WTC11 (cell line): ENCODE measurements around the gene B3GALNT2. TPM values are rescaled to one million over a fixed set of nuclear protein-coding genes. Genes with fewer than 3 reads are reported as not detected.

Experiments used
- ATAC-seq: fragments of 200-7000 bp; cut with Tn5 transposase; 2 replicates; pipeline ENCODE4 v1.10.0; 2021; ENCODE audit warnings: mild to moderate bottlenecking, moderate library complexity
- CTCF ChIA-PET: fragments of 300-600 bp; sonication (Branson Sonifier 250); formaldehyde crosslinking; loops from one replicate; lab custom pipeline; 2021; ENCODE audit warnings: antibody characterized with exemption; lab: Charles Lee
- POLR2A ChIA-PET: fragments of 350-600 bp; sonication (Branson Sonifier 250); formaldehyde crosslinking; loops from one replicate; lab custom pipeline; 2021; ENCODE audit warnings: antibody characterized with exemption; lab: Charles Lee
- DNase-seq: peaks from one replicate; pipeline ENCODE4 v3.0.0; 2021; ENCODE audit warnings: low spot score
- H3K27ac Mint-ChIP-seq: 2 replicates; pipeline ENCODE4 v1.8.0; 2021; ENCODE audit warnings: mixed read lengths
- H3K27me3 Mint-ChIP-seq: 2 replicates; pipeline ENCODE4 v1.8.0; 2021; ENCODE audit warnings: low read depth, mild to moderate bottlenecking, moderate library complexity, mixed read lengths
- H3K36me3 Mint-ChIP-seq: 2 replicates; pipeline ENCODE4 v1.8.0; 2021; ENCODE audit warnings: mixed read lengths
- H3K4me1 Mint-ChIP-seq: 2 replicates; pipeline ENCODE4 v1.8.0; 2022; ENCODE audit warnings: mixed read lengths
- H3K4me3 Mint-ChIP-seq: 2 replicates; pipeline ENCODE4 v1.8.0; 2021; ENCODE audit warnings: mild to moderate bottlenecking, moderate library complexity, mixed read lengths
- H3K9me3 Mint-ChIP-seq: 2 replicates; pipeline ENCODE4 v1.8.0; 2021; ENCODE audit warnings: mixed read lengths
- ATF1 ChIP-seq: sonication (generic); formaldehyde crosslinking; IDR thresholded peaks from 2 replicates; pipeline ENCODE4 v1.8.1; 2023; ENCODE audit warnings: mild to moderate bottlenecking, moderate library complexity, missing genetic modification reagents
- ATF3 ChIP-seq: sonication (generic); formaldehyde crosslinking; conservative IDR thresholded peaks from 2 replicates; pipeline ENCODE4 v1.8.1; 2022; ENCODE audit warnings: mild to moderate bottlenecking, missing genetic modification reagents
- CBFB ChIP-seq: sonication (generic); formaldehyde crosslinking; IDR thresholded peaks from 2 replicates; pipeline ENCODE4 v1.8.1; 2022; ENCODE audit warnings: mild to moderate bottlenecking, low read depth, missing genetic modification reagents
- E2F1 ChIP-seq: sonication (generic); formaldehyde crosslinking; IDR thresholded peaks from 2 replicates; pipeline ENCODE4 v1.8.0; 2022; ENCODE audit warnings: mild to moderate bottlenecking, missing genetic modification reagents
- EMX1 ChIP-seq: fragments of 250-450 bp; sonication (Bioruptor Pico); IDR thresholded peaks from 2 replicates; pipeline ENCODE4 v1.8.0; 2021; ENCODE audit warnings: mild to moderate bottlenecking
- ERG ChIP-seq: fragments of 250-450 bp; sonication (Bioruptor Pico); IDR thresholded peaks from 2 replicates; pipeline ENCODE4 v1.8.0; 2021; ENCODE audit warnings: mild to moderate bottlenecking
- FOXP1 ChIP-seq: sonication (generic); formaldehyde crosslinking; IDR thresholded peaks from 2 replicates; pipeline ENCODE4 v1.8.0; 2022; ENCODE audit warnings: missing genetic modification reagents, mild to moderate bottlenecking, moderate library complexity, borderline replicate concordance
- GABPB1 ChIP-seq: sonication (generic); formaldehyde crosslinking; IDR thresholded peaks from 2 replicates; pipeline ENCODE4 v1.8.1; 2023; ENCODE audit warnings: mild to moderate bottlenecking, missing genetic modification reagents
- GRHL2 ChIP-seq: fragments of 250-450 bp; sonication (Bioruptor Pico); IDR thresholded peaks from 2 replicates; pipeline ENCODE4 v1.8.0; 2022; ENCODE audit warnings: mild to moderate bottlenecking, moderate library complexity; ENCODE audit not compliant: insufficient replicate concordance, severe bottlenecking
- JAZF1 ChIP-seq: fragments of 250-450 bp; sonication (Bioruptor Pico); IDR thresholded peaks from 2 replicates; pipeline ENCODE4 v1.9.0; 2021; ENCODE audit warnings: moderate library complexity, mild to moderate bottlenecking, inconsistent platforms
- JUN ChIP-seq: sonication (generic); formaldehyde crosslinking; IDR thresholded peaks from 2 replicates; pipeline ENCODE4 v1.8.0; 2023; ENCODE audit warnings: mild to moderate bottlenecking, missing genetic modification reagents
- MXD4 ChIP-seq: fragments of 250-450 bp; sonication (Bioruptor Pico); IDR thresholded peaks from 2 replicates; pipeline ENCODE4 v1.8.0; 2021; ENCODE audit warnings: mild to moderate bottlenecking, moderate library complexity, borderline replicate concordance
- RELA ChIP-seq: sonication (generic); formaldehyde crosslinking; IDR thresholded peaks from 2 replicates; pipeline ENCODE4 v1.8.1; 2022; ENCODE audit warnings: missing genetic modification reagents, mild to moderate bottlenecking, borderline replicate concordance
- TEAD4 ChIP-seq: sonication (generic); formaldehyde crosslinking; IDR thresholded peaks from 2 replicates; pipeline ENCODE4 v1.8.0; 2022; ENCODE audit warnings: mild to moderate bottlenecking, missing genetic modification reagents
- ZNF219 ChIP-seq: sonication (generic); formaldehyde crosslinking; IDR thresholded peaks from 2 replicates; pipeline ENCODE4 v1.8.0; 2023; ENCODE audit warnings: missing genetic modification reagents, mild to moderate bottlenecking, borderline replicate concordance
- ZNF263 ChIP-seq: sonication (generic); formaldehyde crosslinking; IDR thresholded peaks from 2 replicates; pipeline ENCODE4 v1.8.1; 2022; ENCODE audit warnings: low read depth, mild to moderate bottlenecking, moderate library complexity, missing genetic modification reagents
- ZNF317 ChIP-seq: sonication (generic); formaldehyde crosslinking; IDR thresholded peaks from 2 replicates; pipeline ENCODE4 v1.8.1; 2023; ENCODE audit warnings: low read depth, mild to moderate bottlenecking, moderate library complexity, missing genetic modification reagents, borderline replicate concordance
- ZNF396 ChIP-seq: fragments of 250-450 bp; sonication (Bioruptor Pico); IDR thresholded peaks from 2 replicates; pipeline ENCODE4 v1.8.0; 2021; ENCODE audit warnings: mild to moderate bottlenecking, moderate library complexity, borderline replicate concordance
- ZNF423 ChIP-seq: fragments of 250-450 bp; sonication (Bioruptor Pico); IDR thresholded peaks from 2 replicates; pipeline ENCODE4 v2.1.2; 2022; ENCODE audit warnings: mild to moderate bottlenecking, moderate library complexity
- ZNF532 ChIP-seq: fragments of 250-450 bp; sonication (Bioruptor Pico); IDR thresholded peaks from 2 replicates; pipeline ENCODE4 v1.9.0; 2021; ENCODE audit warnings: mild to moderate bottlenecking, borderline replicate concordance
- total RNA-seq: library from RNA; stranded (reverse); gene quantifications from 3 replicates; pipeline ENCODE4 v1.2.3, GENCODE V29; 2021

B3GALNT2 gene
- total RNA-seq, 1 experiment from 2014 or later = 41.7 TPM

- DNase-seq (no peak), ATAC-seq (no peak)
- ChIA-PET CTCF (interaction anchor here (0.6 to 2.9 kb wide), 30 partner anchors 7 to 323 kb away, joined by 3 to 16 read pairs (median 3); partner anchors contain the start of genes ARID4B, B3GALNT2, GGPS1 and RBM34), POLR2A (interaction anchor here (2.0 kb wide), 1 partner anchor 88 kb away, joined by 5 read pairs; the partner anchor contains the start of genes ARID4B and GGPS1)
- Mint-ChIP-seq H3K4me3 (no peak overlapping the region), H3K27ac (no peak overlapping the region), H3K9me3 (0 out of 2 replicates have a peak, but pooled peaks cover 4% of the 10 kb centered on the region), H3K4me1 (no peaks in the 10 kb centered on the region), H3K36me3 (peaks cover 11% of the 10 kb centered on the region), H3K27me3 (no peaks in the 10 kb centered on the region)
- no peak for TF ChIP-seq RELA (CRISPR knock-in tag)
- TF ChIP-seq JUN (CRISPR knock-in tag) = no peak
- no peak for TF ChIP-seq ATF1 (CRISPR knock-in tag)
- no peak for TF ChIP-seq MXD4 (CRISPR knock-in tag)
- TF ChIP-seq TEAD4 (CRISPR knock-in tag) = no peak
- no peak for TF ChIP-seq GABPB1 (CRISPR knock-in tag)
- TF ChIP-seq ZNF317 = no peak
- no peak for TF ChIP-seq E2F1 (CRISPR knock-in tag)
- TF ChIP-seq ZNF423 (CRISPR knock-in tag) = no peak
- TF ChIP-seq ZNF219 = no peak
- TF ChIP-seq FOXP1 (CRISPR knock-in tag) = no peak
- TF ChIP-seq ERG (CRISPR knock-in tag) = no peak
- TF ChIP-seq EMX1 (CRISPR knock-in tag) = no peak
- TF ChIP-seq ATF3 (CRISPR knock-in tag) = no peak
- TF ChIP-seq ZNF263 (CRISPR knock-in tag) = no peak
- TF ChIP-seq JAZF1 (CRISPR knock-in tag) = no peak
- no peak for TF ChIP-seq GRHL2 (CRISPR knock-in tag)
- no peak for TF ChIP-seq ZNF396 (CRISPR knock-in tag)
- no peak for TF ChIP-seq ZNF532 (CRISPR knock-in tag)
- no peak for TF ChIP-seq CBFB
These were observed 87.6 kb downstream of the B3GALNT2 start for GRCh38 chr1:235416662-235417049.
